Epidermal melanocyte (primary cell): Measurements from ENCODE around the gene ACKR3.

Experiments used
- DNase-seq: peaks from one replicate; pipeline ENCODE4 v3.0.0; 2011; ENCODE audit warnings: low spot score; ENCODE audit not compliant: insufficient read length

ACKR3 gene

DNA sequence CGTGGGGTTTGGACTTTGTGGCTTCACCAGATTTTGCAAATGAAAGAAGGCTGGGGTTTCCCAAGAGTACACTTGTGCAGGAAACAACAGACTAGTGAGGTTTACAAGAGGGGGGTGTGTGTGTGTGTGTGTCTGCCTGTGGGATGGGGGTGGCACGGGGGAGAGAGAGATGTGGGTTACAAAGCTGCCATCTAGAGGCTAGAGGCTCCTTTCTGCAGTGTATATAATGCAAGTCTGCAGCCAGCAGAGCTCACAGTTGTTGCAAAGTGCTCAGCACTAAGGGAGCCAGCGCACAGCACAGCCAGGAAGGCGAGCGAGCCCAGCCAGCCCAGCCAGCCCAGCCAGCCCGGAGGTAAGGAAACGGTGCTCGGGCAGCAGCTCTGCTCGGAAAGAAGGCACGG, at the start of gene ACKR3:
Gene ACKR3, plus strand, starts transcription at position 253 of the 401 bp plus-strand sequence. CDS start 10,641 bp downstream, outside the sequence.
- no peak for DNase-seq

DNA sequence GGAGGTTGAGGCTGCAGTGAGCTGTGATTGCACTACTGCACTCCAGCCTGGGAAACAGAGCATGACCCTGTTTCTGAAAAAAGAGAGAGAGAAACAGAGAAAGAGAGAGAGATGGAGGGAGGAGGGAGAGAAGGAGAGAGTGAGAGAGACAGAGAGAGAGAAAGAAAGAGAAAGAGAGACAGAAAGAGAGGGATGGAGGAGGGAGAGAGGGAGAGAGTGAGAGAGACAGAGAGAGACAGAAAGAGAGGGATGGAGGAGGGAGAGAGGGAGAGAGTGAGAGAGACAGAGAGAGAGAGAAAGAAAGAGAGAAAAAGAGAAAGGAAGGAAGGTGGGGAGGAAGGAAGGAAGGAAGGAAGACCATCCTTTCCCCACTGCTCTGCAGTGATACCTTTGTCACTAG, 48.1 kb upstream of the ACKR3 start:
- DNase-seq: no peak

DNA sequence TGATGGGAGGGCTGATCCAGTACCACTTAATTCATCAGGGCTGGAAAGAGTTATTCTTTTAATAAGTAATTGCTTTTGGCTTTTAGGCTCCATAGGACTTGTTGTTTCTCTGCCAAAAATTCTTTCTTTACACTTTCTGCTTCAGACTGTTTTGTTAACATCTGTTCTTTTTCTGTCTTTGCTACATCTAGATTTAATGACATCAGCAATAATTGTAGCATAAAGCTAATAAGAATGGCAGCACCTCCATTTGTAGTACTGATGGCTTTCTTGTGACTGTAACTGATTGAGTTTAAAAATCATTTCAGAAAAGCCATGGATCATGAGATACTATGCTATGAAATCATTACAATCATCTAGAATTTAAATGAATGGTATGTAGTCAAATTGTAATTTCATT, 46.4 kb upstream of the ACKR3 start:
- no peak for DNase-seq

DNA sequence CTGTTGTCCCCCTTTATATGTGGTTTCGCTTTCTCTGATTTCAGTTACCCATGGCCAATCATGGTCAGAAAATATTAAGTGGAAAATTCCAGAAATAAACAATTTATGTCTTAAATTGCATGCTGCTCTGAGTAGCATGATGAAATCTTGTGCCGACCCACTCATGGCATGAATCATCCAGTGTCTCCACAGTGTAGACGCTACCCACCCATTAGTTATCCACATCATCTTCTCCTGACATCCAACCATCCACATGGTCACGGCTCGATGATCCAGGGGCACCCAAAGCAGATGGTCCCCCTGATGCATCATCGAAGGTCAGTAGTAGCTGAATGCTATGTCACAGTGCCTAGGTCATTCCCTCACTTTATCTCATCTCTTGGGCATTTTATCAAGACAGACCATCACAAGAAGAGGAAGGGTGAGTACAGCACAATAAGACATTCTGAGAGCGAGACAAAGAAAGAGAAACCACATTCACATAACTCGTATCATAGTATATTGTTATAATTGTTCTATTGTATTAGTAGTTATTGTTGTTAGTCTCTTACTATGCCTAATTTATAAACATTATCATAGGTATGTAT, 44.1 kb upstream of the ACKR3 start:
- no peak for DNase-seq

DNA sequence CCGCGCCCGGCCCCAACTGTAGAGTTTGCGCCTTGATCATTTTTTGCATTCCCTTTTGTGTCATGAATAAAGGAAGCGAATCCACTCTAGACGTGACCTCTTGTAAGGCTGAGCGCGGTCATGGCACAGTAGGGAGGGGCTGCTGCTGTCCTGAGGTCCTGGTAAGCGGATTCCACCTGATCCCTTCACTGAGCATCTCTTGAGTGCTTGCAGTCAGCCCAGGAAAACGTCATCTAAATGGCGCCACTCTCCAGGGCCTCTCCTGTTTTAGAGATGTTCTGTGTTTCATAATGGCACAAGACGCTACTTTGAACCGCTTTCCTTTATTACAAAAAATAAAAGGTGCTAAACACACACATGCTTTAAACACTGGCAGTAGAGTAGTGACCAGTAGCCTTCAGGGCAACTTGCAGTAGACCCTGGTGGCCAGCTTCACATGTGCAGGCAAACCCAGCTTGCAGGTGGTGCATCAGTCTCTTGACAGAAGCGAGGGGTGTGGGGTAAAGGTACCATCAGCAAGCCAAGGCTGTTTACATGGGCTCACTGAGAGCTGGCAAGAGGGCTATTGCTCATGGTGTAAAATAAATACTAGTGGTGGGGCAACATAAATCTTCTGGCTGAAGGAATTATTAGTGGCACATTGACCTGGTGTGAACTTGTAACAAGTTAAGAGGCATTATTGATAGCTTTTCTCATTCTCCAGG, 43.0 kb upstream of the ACKR3 start:
- no peak for DNase-seq

DNA sequence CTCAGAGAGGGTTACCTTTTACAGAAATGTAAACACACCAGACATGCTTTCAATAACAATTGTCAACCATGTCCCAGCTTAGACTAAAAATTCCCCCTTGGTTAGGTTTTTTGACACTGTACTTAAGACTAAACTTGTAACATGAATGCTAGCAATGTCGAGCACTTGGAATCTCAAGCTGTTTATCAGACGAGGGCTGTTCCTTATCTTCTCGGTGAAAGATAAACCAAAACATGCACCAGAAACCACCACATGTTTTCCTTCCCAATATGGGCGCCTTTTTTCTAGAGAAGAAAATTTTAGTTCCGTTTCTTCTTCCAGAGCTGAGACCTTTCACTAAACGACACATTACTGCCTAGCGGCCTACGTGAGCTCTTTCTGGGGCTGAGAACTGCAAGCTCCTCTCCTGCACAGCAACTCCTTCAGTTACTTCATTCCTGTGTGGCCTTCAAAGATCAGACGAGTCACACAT, 42.4 kb upstream of the ACKR3 start:
- no peak for DNase-seq

DNA sequence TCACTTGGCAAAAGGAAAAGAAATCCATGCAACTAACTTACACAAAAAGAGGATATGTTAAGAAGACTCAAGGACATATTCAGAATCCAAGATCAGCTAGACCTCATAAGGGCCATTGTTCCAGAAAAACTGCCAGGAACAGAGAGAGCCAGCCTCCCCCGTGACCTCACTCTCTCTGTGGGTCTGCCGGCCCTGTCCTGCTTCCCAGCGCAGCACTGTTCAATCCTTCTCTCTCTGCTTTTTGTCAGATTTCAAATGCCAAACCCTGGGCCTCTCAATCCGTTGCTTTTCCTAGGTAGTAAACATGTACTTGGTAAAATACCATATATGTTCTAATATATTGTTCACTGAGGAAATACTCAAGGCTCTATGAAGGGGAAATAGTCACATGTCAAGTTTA, 40.0 kb upstream of the ACKR3 start:
- DNase-seq: no peak

DNA sequence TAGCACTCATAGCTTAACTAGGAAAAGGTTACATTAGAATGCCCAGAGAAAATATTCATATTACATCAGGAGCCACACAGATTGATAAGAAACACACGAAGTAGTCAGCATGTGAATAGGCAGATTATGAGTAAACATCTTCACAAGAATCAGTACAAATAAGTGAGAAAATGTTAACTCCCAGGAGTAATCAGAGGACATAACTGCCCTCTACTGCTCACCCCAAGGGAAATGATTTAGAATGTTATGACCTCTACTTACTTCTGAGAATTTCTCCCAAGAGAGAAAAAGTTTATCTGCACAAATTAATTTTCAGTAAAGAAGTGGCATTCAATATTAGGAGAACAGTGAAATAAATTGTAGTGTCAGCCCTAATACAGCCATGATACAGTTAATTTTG, 39.1 kb upstream of the ACKR3 start:
- no peak for DNase-seq

DNA sequence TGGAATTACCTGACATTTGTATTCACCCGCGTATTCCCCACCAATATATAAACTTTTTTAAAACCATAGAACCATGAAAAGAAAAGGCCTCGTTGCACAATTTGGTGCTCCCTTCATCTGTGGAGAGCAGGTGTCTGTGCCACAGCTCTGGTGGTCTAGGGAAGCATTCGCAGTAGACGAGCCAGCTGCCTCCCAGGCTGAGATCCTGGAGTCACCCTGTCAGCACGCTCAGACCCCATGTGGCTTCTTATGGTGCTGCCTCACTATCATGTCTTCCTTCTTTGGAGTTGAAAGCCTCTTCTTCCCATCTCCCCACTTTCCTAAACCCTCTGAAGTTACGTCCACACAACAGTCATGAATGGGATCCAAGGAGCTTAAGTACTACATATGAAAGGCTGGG, 38.4 kb upstream of the ACKR3 start:
- no peak for DNase-seq

DNA sequence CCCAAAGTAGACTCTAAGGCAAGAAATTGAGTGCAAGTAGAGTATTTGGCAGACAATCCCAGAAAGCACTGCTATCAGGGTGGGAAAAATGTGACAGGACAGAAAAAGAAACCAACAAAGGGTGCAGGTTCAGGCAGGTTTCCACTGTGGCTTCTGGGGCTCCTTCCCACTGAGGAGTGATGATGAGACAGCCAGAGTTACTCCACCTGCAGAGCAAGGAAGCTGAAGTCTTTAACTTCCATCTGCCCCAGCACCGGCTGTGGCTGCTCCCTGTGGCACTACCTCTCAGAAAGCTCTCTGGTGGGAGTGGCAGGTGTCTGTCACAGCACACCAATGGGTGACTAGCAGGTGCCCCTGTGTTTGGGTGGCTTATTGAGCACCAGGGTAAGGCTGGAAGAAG, 37.6 kb upstream of the ACKR3 start:
- DNase-seq: no peak

DNA sequence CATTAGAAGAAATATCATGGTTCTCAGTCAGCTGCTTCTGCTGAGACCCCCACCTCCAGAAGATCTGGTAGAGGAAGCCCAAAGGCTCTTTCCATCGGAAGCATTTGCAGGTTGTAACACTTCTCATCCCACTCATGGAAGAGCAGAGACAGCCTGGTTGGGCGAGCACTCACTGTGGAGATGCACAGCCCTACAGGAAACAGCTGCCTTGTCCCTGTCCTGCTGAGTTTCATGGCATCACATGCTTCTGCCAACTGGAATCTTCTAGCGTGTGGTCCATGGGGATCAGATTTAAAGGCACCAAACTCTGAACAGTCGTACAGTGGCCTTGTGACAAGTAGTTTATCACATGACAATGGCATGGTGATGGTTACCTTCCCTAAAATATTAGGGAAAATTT, 36.3 kb upstream of the ACKR3 start:
- no peak for DNase-seq

DNA sequence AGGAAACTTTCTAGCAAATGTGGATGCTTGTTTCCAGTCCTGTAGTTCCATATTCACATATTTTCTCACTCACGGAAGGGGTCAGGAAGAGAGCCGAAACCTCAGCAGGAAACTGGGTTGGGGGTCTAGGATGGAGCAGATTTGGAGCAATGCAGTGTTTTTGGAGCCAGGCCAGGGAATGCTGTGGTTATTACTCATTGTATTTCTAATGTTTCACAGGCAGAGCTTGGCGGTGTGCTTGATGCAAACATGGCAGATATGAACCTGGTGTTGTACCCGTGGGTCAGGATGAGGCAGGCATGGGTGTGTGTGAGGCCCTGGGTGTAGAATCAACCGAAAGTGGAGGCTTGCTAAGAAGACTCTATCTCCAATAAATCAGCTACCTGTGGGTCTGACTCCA, 34.6 kb upstream of the ACKR3 start:
- DNase-seq: no peak

DNA sequence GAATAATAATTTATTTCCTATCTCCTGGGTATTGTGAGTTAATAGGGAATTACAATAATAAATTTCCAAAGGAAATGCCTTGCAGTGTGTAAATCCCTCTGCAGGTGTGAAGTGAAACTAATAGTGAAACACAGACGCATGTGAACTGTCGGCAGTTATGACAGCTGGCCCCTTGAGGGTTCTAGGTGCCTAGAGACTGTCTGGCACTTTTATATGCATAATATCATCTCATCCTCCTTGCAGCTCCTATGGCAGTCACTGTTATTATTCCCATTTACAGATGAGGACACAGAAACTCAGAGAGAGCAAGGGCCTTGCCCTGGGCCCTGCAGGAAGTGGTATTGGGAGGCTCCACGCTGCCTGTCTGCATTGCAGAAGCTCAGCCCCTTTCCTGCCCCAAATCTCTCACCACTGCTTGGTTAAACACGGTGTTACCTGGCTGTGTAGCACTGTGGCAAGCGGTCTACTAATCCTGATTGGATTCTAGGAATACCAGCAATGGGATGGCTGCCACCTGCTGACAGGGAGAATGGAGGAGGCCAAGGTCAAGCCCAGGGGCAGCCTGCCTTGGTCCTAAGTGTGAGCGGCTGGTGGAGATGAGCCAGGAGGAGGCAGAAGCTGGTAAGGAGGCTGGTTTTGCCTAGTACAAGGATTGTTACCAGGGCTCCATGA, 32.8 kb upstream of the ACKR3 start:
- no peak for DNase-seq

DNA sequence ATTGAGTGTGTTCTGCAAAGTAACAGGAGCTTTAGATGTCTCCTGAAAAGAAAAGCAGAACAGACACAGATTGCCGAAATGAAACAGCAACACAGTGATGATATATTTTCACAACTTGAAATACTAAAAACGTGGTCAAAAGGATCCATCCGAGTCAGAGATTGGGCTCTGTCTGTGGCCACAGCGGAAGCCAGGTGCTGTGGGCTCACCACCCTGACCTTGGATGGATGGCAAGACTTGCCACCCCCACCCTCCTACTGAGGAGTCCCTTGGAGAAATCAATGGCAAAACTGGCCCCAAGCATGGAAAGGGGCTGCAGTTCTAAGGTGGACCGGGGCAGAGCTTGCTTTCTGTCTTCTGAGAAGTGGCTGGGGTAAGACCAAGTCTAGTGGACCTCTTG, 31.4 kb upstream of the ACKR3 start:
- no peak for DNase-seq

DNA sequence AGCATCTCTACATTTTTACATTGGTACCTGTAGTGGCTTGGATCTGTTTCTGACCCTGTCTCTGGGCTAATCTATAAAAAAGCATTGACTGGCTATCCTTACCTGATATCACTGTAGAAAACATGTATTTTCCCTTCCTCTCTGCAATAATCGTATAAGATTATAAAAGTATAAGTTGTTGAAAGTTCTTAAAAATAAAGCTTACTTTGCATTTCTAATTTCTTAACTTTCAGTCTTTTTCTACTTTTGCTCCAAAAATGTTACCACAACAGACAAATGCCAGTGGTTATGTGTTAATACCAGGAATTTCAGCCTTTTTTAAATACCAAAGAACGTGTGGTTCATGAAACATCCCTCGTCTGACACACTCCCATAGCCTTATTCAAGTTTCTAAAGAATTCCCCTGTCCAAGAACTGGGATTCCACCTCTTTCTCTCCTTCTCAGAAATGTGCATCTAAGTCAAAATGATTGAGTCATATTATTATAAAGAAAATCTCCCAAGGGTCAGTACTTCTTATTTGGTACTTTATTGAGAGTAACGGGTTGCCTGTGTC, 28.5 kb upstream of the ACKR3 start:
- DNase-seq: no peak

DNA sequence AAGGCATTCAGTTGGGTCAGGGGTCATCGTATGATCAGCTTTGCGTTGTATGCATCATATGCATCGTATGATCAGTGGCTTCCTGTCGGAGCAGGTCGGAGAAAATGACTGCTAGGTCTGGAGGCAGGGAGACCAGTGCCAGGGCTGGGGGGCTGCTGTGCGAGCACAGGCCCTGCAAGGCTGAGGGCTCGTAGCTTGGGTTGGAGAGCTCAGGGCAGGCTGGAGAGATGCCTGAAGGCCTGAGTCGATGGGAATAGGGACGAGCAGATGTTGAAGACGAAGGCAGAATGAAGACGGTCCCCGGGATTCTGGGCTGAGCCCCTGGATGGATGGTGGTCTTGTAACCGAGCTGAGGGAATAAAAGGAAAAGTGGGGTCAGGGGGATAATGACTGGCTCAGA, 25.3 kb upstream of the ACKR3 start:
- no peak for DNase-seq

DNA sequence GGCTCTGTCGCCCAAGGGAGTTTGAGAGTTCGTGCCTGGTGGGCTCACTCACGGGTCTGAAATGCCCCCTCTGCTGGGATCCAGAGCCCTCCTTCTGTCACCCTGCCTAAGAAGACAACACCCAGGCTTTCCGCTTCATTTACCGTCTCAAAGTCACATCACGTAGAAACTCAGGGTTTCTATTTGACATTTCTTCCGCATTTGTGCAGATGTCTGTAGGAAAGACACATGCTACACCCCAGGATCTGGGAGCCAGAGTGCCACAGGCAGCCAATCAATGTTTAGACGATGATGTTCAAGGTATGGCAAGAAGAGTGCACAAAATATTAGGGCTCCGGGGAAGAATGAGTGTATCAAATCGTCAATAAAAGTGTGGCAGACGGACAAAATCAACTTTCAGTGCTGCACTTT, 24.4 kb upstream of the ACKR3 start:
- no peak for DNase-seq

DNA sequence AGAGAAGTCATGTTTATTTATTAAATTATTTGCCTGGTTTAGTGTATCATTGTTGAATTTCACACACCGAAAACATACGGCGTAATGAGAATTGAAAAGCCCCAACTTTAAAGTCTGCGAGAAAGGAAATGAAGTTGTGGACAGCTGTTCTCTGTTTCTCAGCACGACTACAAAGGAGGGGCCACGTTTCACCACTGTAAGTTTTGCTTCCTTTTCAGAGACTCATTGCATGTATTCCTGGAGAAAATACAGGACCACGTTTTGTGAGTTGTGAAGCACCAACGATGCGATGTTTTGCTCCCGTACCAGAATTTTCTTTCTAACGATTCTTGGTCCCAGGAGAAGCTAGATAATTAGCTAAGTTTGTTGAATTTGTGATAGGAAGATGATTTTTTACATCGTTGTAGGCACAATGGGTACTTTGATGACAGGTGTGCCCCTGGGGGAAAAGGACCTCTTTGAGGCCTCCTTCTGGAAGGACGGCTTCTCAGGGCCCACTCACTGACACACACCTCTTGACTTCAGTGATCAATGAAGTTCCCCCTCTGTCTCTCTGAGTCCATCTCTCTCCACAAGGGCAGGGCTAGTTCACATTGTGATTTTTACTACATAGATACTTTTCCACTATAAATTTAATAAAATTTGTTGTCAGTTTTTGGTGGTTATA, 23.7 kb upstream of the ACKR3 start:
- no peak for DNase-seq

DNA sequence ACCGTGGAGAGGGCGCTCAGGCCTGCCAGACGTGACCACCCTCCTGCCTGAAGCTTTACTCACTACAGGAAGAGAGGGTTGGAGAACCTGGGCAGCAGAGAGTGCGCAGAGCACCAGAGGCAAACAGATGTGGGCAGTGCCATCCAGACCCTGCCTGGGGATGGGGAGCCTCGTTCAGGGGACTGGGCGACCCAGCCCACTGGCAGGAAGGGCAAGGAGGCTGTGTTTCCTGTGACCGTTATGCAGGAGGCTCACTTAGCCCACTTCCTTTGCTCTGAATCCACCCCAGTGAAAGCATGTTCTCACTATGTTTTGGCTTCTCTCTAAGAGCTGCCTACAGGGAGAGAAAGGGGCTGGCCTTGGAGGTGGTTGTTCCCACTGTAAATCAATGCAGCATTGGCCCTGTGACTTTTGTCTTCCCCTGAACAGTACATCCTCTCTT, 23.0 kb upstream of the ACKR3 start:
- no peak for DNase-seq

DNA sequence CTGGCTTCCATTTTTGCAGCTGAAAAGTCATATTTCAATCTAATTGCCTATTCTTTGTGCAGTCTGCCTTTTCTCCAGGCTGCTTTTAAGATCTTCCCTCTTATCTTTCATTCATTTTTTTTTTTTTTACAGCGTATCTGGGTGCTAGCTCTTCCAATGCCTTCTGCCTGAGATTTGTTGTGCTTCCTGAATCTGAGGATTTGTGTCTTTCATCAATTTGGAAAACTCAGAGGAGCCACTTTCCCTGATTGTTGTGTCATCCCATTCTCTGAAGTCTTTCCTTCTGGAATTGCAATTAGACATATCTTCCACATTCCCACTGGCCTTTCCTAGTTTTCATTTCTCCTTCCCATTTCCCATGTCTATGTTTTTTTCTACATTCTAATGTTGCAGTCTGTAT, 21.9 kb upstream of the ACKR3 start:
- no peak for DNase-seq

DNA sequence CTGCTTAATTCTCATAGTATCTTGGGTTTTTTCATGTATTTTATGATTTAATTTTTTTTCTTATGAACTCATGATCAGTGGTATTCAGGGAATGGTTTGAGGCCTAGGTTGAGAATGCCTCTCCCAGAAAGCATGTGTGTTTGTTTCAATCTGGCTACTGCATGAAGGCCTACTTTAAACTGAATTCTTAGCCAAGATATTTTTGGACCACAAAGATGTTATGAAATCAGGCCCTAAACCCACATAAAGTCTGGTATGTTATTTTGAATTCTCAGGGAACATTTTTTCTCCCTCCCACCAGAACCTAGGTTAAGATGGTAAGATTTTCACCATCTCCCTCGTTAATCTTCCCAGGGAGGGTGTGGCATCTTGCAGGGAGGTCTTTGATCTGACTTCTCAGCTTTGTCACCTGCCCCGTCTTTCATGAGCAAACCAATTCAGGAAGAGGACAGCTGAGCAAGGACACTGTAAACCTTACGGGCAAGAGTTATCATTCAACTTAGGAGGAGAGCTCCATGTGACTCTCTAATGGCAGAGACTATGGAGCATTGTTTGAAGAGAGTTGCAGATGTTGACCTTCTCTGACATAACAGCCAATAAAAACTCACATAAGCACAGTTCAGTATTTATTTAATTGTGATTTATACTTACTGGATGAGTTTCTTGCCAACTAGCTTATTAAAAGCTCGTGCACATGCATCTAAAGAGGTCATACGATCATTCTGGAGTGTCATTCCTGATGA, 21.3 kb upstream of the ACKR3 start:
- peak; percentile 41 for DNase-seq
